Stimulated activated CD4-positive, alpha-beta T cell treated with anti-CD3 and anti-CD28 coated beads, Interleukin-1b, Interleukin-23, amount 100 ng/mL, for 1 hour (primary cell): ENCODE results near the gene ZNF789.
"Not testable (repeated sequence)": the region's sequence is repeated elsewhere in the genome, so short reads cannot be mapped to it uniquely, and the experiment has no call there.

Source experiments
- DNase-seq, 2 donors: peaks; one replicate each; pipeline ENCODE4 v3.0.0-alpha.2; 2020; ENCODE audit warnings: low read depth in 2 of 2

ZNF789 gene

GRCh38 chr7:99472561-99473314 lies at the start of gene ZNF789:
Gene ZNF789, plus strand, starts transcription at chr7:99472890. Its CDS starts 3,567 bp downstream, at chr7:99476457.
- DNase-seq: peak; percentile 94 to 95

GRCh38 chr7:99424932-99425730 lies 47.6 kb upstream of the ZNF789 start:
- DNase-seq: no peak

DNA sequence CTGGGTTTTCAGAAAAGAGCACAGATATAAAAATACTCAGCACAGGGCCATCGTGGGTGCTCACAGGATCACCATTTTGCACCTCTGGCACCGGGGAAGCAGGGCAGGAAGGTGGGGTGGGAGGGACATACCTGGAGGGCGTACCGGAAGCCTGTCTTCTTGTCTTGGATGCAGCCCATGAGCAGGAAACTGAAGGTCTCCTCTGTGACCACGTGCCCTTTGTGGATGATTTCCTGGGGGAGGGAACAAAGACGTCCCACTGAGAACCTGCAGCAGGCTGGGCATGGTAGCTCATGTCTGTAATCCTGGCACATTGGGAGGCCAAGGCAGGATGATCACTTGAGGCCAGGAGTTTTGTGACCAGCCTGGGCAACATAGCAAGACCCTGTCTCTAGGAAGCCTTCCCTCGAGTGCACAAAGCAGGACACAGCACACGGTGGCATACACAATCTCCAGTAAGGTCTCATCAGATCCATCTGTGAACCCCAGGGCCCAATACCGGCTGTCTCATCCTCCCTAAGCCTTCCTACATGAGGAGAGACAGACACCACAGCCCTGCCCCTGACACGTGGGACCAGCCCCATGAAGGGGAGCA lies 43.6 kb upstream of the ZNF789 start:
- DNase-seq: no peak

DNA sequence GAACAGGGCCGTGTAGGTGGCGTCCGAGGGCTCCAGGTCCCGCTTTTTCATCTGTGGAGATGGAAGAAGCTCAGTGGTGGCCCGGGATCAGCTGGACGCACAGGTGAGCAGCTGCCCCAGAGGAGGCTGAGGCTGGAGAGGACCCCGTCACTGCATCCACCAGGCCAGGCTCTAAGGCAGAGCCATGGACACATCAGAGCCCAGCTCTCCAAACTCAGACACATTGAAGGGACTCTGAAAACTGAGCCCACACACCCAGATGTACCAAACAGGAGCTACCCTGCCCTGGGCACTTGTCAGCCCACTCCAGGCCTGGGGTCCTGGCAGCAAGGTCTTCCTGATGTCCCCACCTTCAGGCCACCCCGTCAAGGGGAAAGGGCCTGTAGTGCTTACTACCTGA lies 42.9 kb upstream of the ZNF789 start:
- DNase-seq: no peak

GRCh38 chr7:99431756-99432540 lies 40.7 kb upstream of the ZNF789 start:
- DNase-seq: not testable (repeated sequence)

GRCh38 chr7:99433158-99433557 lies 39.5 kb upstream of the ZNF789 start:
- DNase-seq: no peak

GRCh38 chr7:99437946-99438572 lies 34.6 kb upstream of the ZNF789 start:
- no peak for DNase-seq

DNA sequence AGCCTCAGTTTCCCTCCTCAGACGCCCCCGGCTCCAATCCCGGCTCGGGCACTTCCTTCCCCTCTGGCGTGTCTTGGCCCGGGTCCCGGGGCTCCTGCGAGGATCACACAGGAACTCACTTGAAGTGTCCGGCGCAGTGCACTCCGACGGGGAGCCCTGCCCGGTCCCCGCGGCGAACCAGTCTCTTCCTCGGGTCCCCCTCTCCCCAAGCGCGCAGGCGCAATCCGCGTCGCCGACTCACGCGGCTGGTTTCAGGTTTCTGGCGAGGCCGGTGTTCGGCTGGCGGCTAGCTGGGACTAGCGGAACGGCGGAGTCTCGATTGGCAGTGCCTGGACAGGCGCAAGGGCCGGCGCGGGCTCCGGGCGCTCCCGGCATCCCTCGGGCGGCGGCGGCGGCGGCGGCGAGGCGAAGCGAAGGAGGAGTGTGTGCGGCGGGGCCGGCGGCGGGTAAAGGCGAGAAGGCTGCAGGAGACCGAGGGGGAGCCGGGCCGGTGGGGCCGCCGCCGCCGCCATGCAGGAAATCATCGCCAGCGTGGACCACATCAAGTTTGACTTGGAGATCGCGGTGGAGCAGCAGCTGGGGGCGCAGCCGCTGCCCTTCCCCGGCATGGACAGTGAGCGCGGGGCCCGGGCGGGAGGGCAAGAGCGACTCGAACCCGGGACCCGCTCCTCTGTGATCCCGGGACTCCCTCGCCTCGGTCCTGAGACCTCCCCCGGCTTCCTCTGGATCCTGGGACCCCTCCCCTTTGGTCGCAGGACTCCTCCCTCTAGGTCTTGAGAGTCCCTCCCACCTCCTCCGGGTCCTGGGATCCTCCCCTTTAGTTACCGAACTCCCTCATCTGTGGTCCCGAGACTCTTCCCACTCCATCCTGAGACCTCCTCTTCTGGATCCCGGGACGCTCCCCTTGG lies 33.9 kb upstream of the ZNF789 start, which contains the start of the genes CPSF4 and PTCD1:
Gene CPSF4 (plus strand): TSS at position 371 of the 908 bp plus-strand sequence. CDS start 140 bp downstream, at position 511.
Gene PTCD1 (minus strand): TSS at position 226 of the 908 bp plus-strand sequence. CDS start 3,556 bp downstream, outside the sequence.
- peak; percentile 74 to 81 for DNase-seq

- DNase-seq: no peak
These were observed 32.5 kb upstream of the ZNF789 start for GRCh38 chr7:99440195-99440594.

DNA sequence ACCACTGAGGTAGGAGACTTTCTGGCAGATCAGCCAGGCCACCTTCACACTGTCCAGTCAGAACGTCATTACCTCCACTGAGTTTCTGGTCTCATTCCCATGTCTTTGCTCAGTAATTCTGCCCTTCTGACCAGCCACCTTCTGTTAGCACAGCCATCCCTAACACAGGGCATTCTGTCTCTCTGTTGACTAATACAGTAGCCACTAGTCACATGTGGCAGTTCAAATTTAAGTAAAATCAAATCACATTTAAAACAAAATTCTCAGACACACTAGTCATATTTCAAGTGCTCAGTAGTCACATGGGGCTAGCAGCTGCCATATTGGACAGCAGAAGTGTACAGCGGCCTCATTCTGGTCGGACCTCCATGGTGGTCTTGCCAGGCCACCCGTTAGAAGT lies 26.6 kb upstream of the ZNF789 start:
- DNase-seq: no peak

DNA sequence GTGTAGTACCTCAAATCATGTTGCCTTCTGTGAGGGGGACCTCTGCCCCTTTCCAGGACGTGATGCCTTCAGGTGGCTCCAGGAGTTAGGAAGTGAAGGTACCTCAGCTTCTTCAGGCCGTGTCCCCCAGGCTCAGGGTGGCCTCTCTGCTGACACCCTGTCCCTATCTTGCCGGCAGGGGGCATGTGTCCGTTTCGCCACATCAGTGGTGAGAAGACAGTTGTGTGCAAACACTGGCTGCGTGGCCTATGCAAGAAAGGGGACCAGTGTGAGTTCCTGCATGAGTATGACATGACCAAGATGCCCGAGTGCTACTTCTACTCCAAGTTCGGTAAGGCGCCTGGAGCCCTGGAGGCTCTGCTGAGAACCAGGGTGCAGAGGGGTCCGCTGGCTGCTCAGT lies 24.7 kb upstream of the ZNF789 start:
- DNase-seq: no peak

DNA sequence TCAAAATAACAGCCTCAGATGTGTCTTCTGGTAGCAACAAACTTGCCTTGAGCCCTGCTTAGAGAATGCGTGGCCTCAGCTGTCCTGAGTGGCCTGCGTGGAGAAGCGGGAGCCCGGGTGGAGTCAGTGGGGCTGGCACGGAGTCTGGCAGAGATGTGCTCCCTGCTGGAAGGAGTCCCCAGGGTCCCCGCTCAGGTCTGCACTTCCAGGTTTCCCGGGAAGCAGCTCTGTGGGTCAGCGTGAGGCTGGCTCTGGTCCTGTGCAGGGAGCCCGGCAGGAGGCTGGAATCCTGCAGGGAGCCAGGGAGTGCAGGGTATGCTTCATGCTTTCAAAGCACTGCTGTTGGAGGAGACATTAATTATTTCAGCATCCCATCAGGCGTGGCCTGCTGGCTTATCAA lies 23.8 kb upstream of the ZNF789 start:
- DNase-seq: no peak

DNA sequence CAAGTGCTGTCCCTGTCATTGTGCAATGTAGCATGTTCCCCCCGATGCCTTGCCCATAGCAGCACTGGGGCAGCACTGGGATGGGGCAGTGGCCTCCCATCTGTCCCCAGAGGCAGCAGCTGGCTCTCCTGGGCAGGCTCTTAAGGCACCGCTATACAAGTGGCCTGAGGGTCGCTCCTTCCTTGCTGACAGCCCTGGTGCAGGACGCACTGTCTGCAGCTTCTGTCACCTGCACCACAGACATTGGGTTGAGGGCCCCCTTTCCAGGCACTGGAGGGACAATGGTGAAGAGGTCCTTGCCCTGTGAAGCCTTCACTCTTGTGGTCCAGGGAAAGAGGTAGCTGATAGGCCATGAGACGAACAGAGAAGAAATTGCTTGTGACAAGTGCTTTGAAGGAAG lies 23.4 kb upstream of the ZNF789 start:
- no peak for DNase-seq

GRCh38 chr7:99451936-99452335 lies 20.8 kb upstream of the ZNF789 start:
- no peak for DNase-seq

- DNase-seq: no peak
These were observed 20.1 kb upstream of the ZNF789 start for GRCh38 chr7:99452541-99452940.

DNA sequence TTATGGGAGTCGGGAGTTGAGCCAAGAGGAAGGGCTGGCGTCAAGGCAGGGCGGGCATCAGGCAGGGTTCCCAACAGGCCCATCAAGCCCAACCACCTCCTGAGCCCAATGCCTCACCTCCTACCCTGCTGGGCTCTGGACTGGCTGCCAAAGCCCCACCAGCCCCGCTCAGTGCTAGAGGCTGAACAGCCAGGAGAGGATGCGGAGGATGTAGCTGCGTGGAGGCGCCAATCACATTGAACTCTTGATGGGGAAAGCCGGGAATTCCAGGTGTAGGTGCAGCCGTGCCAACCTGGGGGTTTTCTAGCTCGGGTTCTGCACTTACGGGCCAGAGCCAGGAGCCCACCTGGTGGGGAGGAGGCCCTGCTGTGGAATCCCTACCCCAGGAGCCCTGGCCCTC lies 19.6 kb upstream of the ZNF789 start:
- no peak for DNase-seq

GRCh38 chr7:99455874-99456273 lies 16.8 kb upstream of the ZNF789 start:
- DNase-seq: no peak

- no peak for DNase-seq
These were observed 16.4 kb upstream of the ZNF789 start for GRCh38 chr7:99456288-99456687.

DNA sequence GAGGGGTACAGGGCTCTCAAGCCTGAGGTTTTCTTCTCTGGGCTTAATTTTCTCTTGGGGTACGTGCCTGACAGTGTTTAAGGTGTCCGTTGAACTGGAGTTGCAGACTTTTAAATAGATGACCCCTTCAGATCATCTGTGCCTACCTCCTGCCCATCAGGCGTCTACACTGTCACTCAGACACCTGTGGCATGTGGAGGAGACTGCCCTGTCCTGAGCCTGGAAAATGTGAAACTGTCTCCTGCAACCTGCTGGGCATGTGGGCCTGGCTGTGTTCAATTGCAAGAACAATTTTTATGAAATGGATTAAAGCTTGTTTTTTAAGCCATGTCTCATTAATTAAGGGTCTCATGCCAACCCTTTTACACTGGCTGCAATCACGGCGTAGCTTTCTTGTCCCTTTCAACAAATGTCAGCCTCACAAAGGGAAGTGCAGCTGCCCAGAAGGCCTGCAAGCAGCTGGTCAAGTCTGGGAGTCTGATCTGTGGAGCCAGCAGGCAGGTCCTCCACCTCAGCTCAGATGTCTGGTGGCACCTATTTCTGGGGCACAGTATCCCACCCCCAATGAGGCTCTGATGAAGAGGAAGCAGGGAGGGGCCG lies 15.5 kb upstream of the ZNF789 start:
- DNase-seq: no peak
